Stimulated activated CD4-positive, alpha-beta T cell treated with anti-CD3 and anti-CD28 coated beads, Interleukin-4, amount 100 ng/mL, for 1 hour (primary cell): ENCODE data around the gene RPL19.
"Not testable (repeated sequence)": the region's sequence is repeated elsewhere in the genome, so short reads cannot be mapped to it uniquely, and the experiment has no call there.

Experiments
- DNase-seq: peaks from one replicate; pipeline ENCODE4 v3.0.0-alpha.2; 2020

The RPL19 gene

DNA sequence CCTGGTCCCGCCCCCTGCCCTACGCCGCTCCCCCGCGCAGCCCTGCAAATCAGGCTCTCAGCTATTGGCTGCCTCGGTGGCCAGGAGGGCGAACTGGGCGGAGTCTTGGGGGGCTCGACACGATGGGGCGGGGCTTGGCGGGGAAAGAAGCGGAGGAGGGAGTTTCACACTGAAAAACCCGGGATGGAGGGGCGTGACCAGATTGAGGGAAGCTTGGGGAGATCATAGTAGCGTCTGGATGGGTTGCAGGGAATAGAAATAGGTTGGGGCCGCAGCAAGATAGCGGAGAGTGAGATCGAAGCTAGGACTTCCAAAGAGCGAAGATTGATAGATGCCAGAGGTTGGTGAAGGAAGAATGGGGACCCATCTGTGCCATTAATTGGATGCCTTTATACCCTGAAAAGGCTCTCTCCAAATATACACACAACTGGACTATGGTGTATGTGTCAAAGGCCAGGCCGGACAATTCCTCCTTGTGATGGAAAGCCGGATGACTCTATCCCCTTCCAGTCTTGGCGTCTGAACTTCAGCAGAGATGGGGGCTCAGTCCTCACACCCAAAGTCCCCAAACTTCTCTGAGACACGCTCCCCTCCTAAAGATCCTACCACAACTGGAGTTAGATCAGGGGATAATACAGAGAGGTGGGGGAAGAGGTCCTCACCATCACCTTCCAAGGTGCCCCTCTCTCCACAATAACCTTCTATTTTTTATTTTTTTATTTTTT lies 26.0 kb downstream of the RPL19 start:
- DNase-seq = peak; percentile 50

DNA sequence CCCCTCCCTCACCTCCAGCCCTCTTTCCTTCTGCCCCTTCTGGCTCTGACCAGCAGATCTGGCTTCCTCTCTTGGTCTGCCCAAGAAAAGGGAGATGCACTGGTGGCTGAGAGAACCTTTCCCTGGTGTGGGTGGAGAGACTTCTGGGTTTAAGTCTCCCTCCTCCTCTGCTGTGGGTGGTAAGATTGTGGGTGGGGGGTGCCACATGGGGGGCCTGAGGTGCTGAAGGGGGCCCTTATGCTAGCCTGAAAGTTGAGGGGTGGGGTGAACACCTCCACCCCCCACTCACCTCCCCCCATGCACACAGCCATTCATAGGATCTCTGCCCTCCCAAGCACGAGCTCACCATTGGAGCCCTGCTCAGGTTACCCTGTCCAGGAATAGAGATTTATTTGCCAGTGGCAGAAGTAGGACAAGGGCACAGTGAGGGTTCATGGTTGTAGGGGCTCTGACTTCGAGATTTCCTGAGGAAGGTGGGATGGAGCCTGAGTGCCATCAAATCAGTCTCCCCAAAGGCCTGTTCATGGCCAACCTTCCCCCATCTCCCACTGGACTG lies 27.4 kb downstream of the RPL19 start:
- DNase-seq = no peak

- no peak for DNase-seq
Observed at GRCh38 chr17:39229274-39229913, 29.3 kb downstream of the RPL19 start.

GRCh38 chr17:39230361-39230760 lies 30.3 kb downstream of the RPL19 start:
- DNase-seq = no peak

DNA sequence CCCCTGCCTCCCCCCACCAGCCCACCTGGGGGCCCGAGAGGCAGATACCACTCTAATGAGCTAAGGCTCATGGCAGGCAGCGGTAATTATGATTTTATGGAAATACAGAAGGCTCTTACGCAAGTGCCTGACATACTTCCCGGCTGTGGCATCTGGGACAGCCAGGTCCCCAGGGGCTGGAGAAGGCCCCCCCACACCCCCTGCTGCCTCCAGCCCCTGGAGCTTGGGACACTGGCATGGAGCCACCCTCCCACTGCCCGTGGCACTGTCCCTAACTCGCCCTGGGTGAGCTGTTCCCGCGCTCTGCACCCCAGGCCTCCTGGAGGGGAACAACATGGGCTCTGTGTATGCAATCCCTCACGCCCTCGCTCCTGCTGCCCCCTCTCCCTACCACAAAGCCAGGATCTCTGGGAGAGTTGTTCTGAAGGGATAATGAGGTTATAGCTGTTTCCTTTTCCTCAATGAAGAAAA lies 31.0 kb downstream of the RPL19 start:
- DNase-seq = no peak

DNA sequence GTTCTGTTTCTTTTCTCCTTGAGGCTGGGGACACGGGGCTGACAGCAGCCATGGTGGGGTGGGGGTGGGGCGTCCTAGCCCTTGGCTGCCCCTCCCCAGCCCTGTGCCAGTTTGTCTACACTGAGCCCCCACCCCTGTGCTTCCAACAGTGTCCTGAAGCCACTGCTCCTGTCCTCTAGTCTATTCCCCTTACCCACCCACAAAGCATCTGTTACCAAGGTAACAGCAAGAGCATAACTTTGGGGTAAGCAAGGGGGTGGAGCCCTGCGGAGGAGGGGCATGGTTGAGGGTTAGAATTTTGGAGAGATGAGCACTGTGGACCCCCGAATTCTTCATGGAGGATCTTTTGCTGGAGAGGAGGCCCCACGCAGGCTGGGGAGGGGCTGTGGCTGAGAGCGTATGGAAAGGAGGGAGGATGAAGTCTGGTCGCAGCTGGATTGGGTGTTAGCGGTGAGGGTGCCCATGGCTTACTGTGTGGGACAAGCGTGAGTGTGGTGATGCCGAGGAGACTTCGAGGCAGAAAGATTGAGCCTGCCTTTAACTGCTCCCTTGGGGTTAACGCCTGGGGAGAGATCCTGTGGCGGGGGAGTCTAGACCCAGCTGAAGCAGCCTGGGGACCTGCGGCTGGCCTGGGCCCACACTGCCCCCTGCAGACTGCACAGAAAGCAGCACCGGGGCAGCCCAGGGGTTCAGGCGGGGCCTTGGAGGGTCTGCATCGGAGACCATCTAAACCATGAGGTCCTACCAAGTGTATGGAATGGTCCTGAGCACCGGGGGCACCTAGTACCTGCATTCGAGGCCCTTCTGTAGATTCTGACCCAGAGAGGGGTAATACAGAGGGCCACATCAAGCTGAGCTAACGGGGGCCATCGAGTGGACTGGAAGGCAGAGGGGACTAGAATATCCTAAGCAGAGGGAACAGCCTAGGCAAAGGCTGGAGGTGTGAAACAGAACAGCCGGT lies 31.8 kb downstream of the RPL19 start:
- DNase-seq = peak; percentile 57

GRCh38 chr17:39235555-39236449 lies 35.7 kb downstream of the RPL19 start:
- DNase-seq = no peak

GRCh38 chr17:39236450-39236927 lies 36.4 kb downstream of the RPL19 start:
- no peak for DNase-seq

GRCh38 chr17:39236981-39237441 lies 36.9 kb downstream of the RPL19 start:
- DNase-seq = no peak

GRCh38 chr17:39237586-39237985 lies 37.5 kb downstream of the RPL19 start:
- DNase-seq = no peak

DNA sequence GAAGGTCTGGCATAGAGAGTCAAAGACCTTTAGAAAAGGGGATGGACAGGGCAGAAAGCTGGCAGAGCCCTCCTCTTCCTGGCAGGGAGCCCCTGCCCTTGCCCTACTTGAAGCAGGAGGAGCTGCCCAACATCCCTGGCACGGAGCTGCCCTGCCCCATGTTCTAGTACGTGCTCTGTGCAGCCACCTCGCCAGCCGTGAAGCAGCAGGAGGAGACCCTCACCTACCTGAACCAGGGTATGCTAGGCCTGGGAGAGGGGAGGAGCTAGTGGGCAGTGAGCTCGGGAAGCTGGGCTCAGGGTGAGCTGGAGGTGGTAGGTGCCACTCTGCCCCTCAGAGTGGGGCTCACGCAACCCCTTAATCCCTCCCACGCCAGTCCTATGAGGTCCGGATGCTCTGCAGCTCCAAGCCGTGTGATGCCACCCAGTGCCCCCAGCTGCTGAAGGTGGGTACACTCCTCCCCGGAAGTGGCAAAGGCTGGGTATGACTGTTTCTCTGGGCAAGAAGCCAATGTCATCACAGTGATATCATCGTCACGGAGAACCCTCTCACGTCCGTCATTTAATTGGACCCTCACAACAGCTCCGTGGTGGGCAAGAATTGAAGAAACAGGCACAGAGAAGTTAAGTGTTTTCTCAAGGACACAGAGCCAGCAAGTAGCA lies 38.4 kb downstream of the RPL19 start:
- peak; percentile 59 for DNase-seq

GRCh38 chr17:39239640-39240314 lies 39.7 kb downstream of the RPL19 start:
- peak; percentile 71 for DNase-seq

DNA sequence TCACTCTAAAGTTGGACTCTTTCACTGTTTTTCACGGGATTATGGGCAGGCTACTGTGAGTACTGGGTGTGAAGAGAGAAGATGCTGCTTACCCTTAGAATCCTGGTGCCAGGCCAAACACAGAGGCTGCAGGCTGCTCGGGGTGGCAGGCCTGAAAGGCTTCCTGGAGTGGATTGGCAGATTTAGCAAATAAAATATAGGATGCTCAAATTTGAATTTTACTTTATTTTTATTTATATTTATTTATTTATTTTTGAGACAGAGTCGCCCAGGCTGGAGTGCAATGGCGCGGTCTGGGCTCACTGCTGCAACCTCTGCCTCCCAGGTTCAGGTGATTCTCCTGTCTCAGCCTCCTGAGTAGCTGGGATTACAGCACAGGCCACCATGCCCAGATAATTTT lies 40.5 kb downstream of the RPL19 start:
- no peak for DNase-seq

DNA sequence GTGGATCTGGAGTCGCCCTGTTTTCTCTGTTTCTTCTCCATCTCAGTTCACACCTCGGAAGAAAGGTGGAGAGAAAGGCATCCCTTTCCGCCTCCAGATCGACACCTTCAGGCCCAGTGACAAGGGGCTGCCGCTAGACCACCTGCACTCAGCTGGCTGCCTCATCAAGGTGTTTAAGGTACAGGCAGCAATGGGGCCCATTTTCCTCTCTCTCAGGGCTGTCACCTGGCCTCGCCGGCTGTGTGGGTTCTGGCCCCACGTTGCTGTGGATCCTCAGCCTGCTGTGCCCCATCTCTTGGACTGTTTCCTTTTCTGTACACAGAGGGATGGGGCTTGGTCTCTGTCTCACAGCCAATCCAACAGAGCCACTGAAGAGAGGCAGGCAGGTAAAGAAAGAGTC lies 43.1 kb downstream of the RPL19 start:
- DNase-seq = no peak

DNA sequence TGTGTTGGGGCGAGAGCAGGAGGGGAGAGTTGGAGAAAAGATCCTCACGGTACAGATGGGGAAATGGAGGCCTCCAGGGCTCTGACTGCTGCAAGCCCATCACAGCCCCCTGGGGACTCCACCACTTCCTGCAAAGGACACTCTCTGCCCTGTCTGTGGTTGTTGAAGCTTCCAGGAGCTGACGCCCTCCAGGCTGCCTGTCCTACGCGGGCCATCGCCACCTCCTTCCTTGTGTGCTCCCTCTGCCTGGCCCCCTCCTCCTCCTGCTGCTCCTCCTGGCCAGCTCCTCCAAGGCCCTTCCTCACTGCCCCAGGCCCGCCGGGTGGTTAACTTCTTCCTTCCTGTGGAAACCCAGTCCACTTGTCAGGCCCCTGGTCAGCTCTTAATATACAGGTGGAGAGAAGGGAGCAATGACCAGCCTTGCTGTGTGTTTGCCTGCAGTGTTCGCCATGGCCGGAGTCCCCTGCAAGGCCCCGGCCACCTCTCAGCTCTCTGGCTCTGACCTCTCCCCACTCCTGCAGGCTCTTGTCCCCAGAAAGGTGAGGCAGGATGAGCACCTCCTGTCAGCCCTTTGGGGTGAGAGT lies 44.0 kb downstream of the RPL19 start:
- no peak for DNase-seq

GRCh38 chr17:39244600-39245570 lies 44.8 kb downstream of the RPL19 start:
- DNase-seq = peak; percentile 86

- no peak for DNase-seq
Observed at GRCh38 chr17:39246274-39246673, 46.2 kb downstream of the RPL19 start.

GRCh38 chr17:39250076-39250475 lies 50.0 kb downstream of the RPL19 start:
- DNase-seq = not testable (repeated sequence)

DNA sequence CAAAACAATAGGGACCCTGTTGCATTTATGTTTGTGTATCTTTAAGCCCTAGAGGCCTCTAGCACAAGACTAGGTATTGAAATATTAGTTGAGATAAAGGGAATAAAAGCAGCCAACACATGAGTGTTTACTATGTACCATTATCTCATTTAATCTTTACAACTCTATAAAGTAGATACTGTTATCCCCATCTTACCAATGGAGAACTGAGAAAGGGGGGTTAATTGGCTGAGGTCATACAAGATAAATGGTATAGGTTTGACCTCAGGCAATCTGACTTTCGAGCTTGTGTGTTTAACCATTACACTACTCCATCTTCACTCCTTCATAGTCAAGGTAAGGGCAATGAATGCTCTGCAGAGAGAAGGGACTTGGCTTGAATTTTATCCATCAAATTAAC lies 51.9 kb downstream of the RPL19 start:
- no peak for DNase-seq
